H1 (cell line): ENCODE data around the gene PTPN3. TPM values are rescaled to one million over a fixed set of nuclear protein-coding genes. Genes with fewer than 3 reads are reported as not detected.

Experiments used
- CTCF ChIA-PET: fragments of 300-600 bp; sonication (Branson Sonifier 250); formaldehyde crosslinking; loops from one replicate; lab custom pipeline; 2021; ENCODE audit not compliant: partially characterized antibody; lab: Charles Lee
- POLR2A ChIA-PET: fragments of 300-600 bp; sonication (Branson Sonifier 250); formaldehyde crosslinking; loops from one replicate; lab custom pipeline; 2021; ENCODE audit warnings: inconsistent platforms; ENCODE audit not compliant: partially characterized antibody; lab: Charles Lee
- DNase-seq, 2 experiments: peaks; one replicate each; pipeline versions ENCODE4 v3.0.0 to v3.0.0-alpha.2; 2010 to 2022; ENCODE audit warnings: low spot score in 2 of 2, low read depth in 1 of 2, mixed read lengths in 1 of 2
- FAIRE-seq: peaks from 2 replicates; lab custom pipeline; 2011; peaks lifted over from hg19 to GRCh38; lab: Jason Lieb, UNC
- H2AFZ ChIP-seq: 2 replicates; pipeline ENCODE4 v1.8.1; 2012; ENCODE audit warnings: low read length, inconsistent platforms
- H2AK5ac ChIP-seq: 2 replicates; pipeline ENCODE4 v1.6.1; 2013; ENCODE audit warnings: low read depth, low read length
- H2BK120ac ChIP-seq: replicated peaks from 2 replicates; pipeline ENCODE3; 2013; ENCODE audit warnings: low read depth, low read length, inconsistent platforms
- H2BK12ac ChIP-seq: 2 replicates; pipeline ENCODE4 v1.6.1; 2013; ENCODE audit warnings: low read depth, low read length
- H2BK15ac ChIP-seq: 2 replicates; pipeline ENCODE4 v1.6.1; 2013; ENCODE audit warnings: low read length
- H2BK20ac ChIP-seq: 2 replicates; pipeline ENCODE4 v1.6.1; 2013; ENCODE audit warnings: low read length
- H2BK5ac ChIP-seq: 2 replicates; pipeline ENCODE4 v1.6.1; 2013; ENCODE audit warnings: low read depth, low read length
- H3K14ac ChIP-seq: 2 replicates; pipeline ENCODE4 v1.6.1; 2013; ENCODE audit warnings: inconsistent platforms; ENCODE audit not compliant: insufficient read length
- H3K18ac ChIP-seq: 2 replicates; pipeline ENCODE4 v1.6.1; 2013; ENCODE audit warnings: low read length; ENCODE audit errors: extremely low read depth
- H3K23ac ChIP-seq: 2 replicates; pipeline ENCODE4 v1.6.1; 2013; ENCODE audit warnings: inconsistent platforms; ENCODE audit not compliant: insufficient read length
- H3K23me2 ChIP-seq: 2 replicates; pipeline ENCODE4 v1.6.1; 2013; ENCODE audit warnings: low read depth, low read length
- H3K27ac ChIP-seq: 2 replicates; pipeline ENCODE4 v1.6.1; 2011; ENCODE audit warnings: low read depth, low read length, inconsistent platforms
- H3K27me3 ChIP-seq, 4 experiments: replicated peaks in 1 of 4; 1 replicate in 1 of 4; 2 replicates in 3 of 4; pipeline versions ENCODE4 v1.6.1 to v1.8.1; 2011 to 2013; ENCODE audit warnings: low read length in 3 of 4, mild to moderate bottlenecking in 3 of 4, inconsistent platforms in 2 of 4, mixed read lengths in 2 of 4, moderate library complexity in 1 of 4; ENCODE audit not compliant: control insufficient read depth in 3 of 4, insufficient read depth in 3 of 4; ENCODE audit errors: extremely low read depth in 1 of 4
- H3K36me3 ChIP-seq, 4 experiments: 2 replicates each; pipeline versions ENCODE4 v1.6.1 to v1.8.1; 2011 to 2013; ENCODE audit warnings: mild to moderate bottlenecking in 4 of 4, low read length in 3 of 4, moderate library complexity in 2 of 4, control low read depth in 1 of 4, inconsistent platforms in 1 of 4; ENCODE audit not compliant: insufficient read depth in 4 of 4, control insufficient read depth in 2 of 4
- H3K4ac ChIP-seq: replicated peaks from 2 replicates; pipeline ENCODE3; 2013; ENCODE audit warnings: low read length, low read depth, mixed read lengths, inconsistent platforms; ENCODE audit not compliant: insufficient read length
- H3K4me1 ChIP-seq, 4 experiments: replicated peaks in 1 of 4; 1 replicate in 1 of 4; 2 replicates in 3 of 4; pipeline versions ENCODE4 v1.6.1 to v1.8.1; 2011 to 2013; ENCODE audit warnings: low read length in 3 of 4, inconsistent platforms in 2 of 4, mixed read lengths in 1 of 4; ENCODE audit not compliant: insufficient read depth in 4 of 4, control insufficient read depth in 3 of 4
- H3K4me2 ChIP-seq, 2 experiments: 2 replicates each; pipeline versions ENCODE4 v1.6.1 to v1.8.1; 2011 to 2013; ENCODE audit warnings: low read depth in 2 of 2, low read length in 2 of 2, control low read depth in 1 of 2, inconsistent platforms in 1 of 2, mild to moderate bottlenecking in 1 of 2; ENCODE audit not compliant: insufficient read depth in 1 of 2
- H3K4me3 ChIP-seq, 4 experiments: fragments of 200-600, 300-600 bp in 1 of 4; sonication (generic), shearing (Covaris generic), sonication (Bioruptor Twin) in 1 of 4; 2 replicates each; pipeline versions ENCODE4 v1.5.1 to v1.8.1; 2011 to 2016; ENCODE audit warnings: low read length in 4 of 4, low read depth in 3 of 4, control low read depth in 2 of 4, inconsistent platforms in 2 of 4, mild to moderate bottlenecking in 2 of 4, mixed read lengths in 1 of 4, moderate library complexity in 1 of 4; ENCODE audit not compliant: insufficient read depth in 2 of 4; ENCODE audit errors: extremely low read depth in 1 of 4
- H3K56ac ChIP-seq: replicated peaks from 2 replicates; pipeline ENCODE3; 2013; ENCODE audit warnings: low read depth, mild to moderate bottlenecking, mixed read lengths, low read length, inconsistent platforms; ENCODE audit not compliant: insufficient read length
- H3K79me1 ChIP-seq: 2 replicates; pipeline ENCODE4 v1.6.1; 2013; ENCODE audit warnings: low read depth, low read length, control low read depth
- H3K79me2 ChIP-seq, 2 experiments: 2 replicates each; pipeline versions ENCODE4 v1.6.1 to v1.8.1; 2012 to 2013; ENCODE audit warnings: low read length in 2 of 2, mild to moderate bottlenecking in 2 of 2, inconsistent platforms in 1 of 2; ENCODE audit not compliant: insufficient read depth in 2 of 2, control insufficient read depth in 1 of 2
- H3K9ac ChIP-seq, 4 experiments: replicated peaks in 1 of 4; 1 replicate in 1 of 4; 2 replicates in 3 of 4; pipeline versions ENCODE4 v1.6.1 to v1.8.1; 2011 to 2013; ENCODE audit warnings: low read depth in 3 of 4, low read length in 3 of 4, control low read depth in 2 of 4, mild to moderate bottlenecking in 2 of 4, moderate library complexity in 2 of 4, inconsistent platforms in 1 of 4; ENCODE audit errors: extremely low read depth in 1 of 4
- H3K9me3 ChIP-seq, 2 experiments: 2 replicates each; pipeline versions ENCODE4 v1.6.1 to v1.8.1; 2012 to 2013; ENCODE audit warnings: mild to moderate bottlenecking in 2 of 2, moderate library complexity in 2 of 2, control low read depth in 1 of 2, inconsistent platforms in 1 of 2, low read depth in 1 of 2, low read length in 1 of 2, mixed read lengths in 1 of 2; ENCODE audit not compliant: insufficient read depth in 2 of 2
- H4K20me1 ChIP-seq, 2 experiments: replicated peaks in 1 of 2; 2 replicates each; pipeline versions ENCODE3 to v1.8.1; 2011 to 2013; ENCODE audit warnings: inconsistent platforms in 2 of 2, low read length in 2 of 2, mild to moderate bottlenecking in 1 of 2; ENCODE audit not compliant: insufficient read depth in 2 of 2, control insufficient read depth in 1 of 2
- H4K5ac ChIP-seq: 2 replicates; pipeline ENCODE4 v1.6.1; 2013; ENCODE audit warnings: low read length, low read depth, mixed read lengths, inconsistent platforms; ENCODE audit not compliant: insufficient read length
- H4K8ac ChIP-seq: 2 replicates; pipeline ENCODE4 v1.8.0; 2013; ENCODE audit warnings: mild to moderate bottlenecking, moderate library complexity, low read length, inconsistent platforms; ENCODE audit not compliant: insufficient read depth; ENCODE audit errors: extremely low read depth
- H4K91ac ChIP-seq: replicated peaks from 2 replicates; pipeline ENCODE3; 2013; ENCODE audit warnings: low read length, mixed read lengths, inconsistent platforms; ENCODE audit not compliant: insufficient read length
- BCL11A ChIP-seq, 2 experiments: IDR thresholded peaks; one replicate each; pipeline ENCODE4 v1.6.1; 2011; ENCODE audit warnings: low read depth in 2 of 2, low read length in 2 of 2, mild to moderate bottlenecking in 2 of 2
- TBP ChIP-seq: IDR thresholded peaks from 2 replicates; pipeline ENCODE4 v1.6.1; 2011; ENCODE audit warnings: low read depth, low read length, improper control_type of control experiment
- WGBS, 2 experiments: shearing (Covaris generic) in 1 of 2; methylation state at CpG; one replicate each; pipeline versions ENCODE4 v1.1.6 to v1.1.7; 2013 to 2015; ENCODE audit warnings: low lambda C conversion rate in 2 of 2, mixed read lengths in 2 of 2, inconsistent platforms in 1 of 2, low coverage in 1 of 2, missing lambda C conversion rate in 1 of 2; ENCODE audit not compliant: insufficient replicate concordance in 2 of 2, insufficient coverage in 1 of 2, insufficient read length in 1 of 2; ENCODE audit errors: extremely low coverage in 1 of 2, missing lambda C conversion rate in 1 of 2; 5-methylcytosine and 5-hydroxymethylcytosine counted together
- polyA plus RNA-seq, 7 experiments: library from polyadenylated mRNA; depleted of rRNA in 3 of 7; stranded (reverse) in 5 of 7; unstranded in 2 of 7; fragments of >200 nt in 5 of 7; fragments of 200-250 nt in 2 of 7; gene quantifications; 1 replicate in 5 of 7; 2 replicates in 1 of 7; 4 replicates in 1 of 7; pipeline versions ENCODE4 v1.2.1 to v1.2.3, GENCODE V29; 2011 to 2013; ENCODE audit warnings: missing spikeins in 2 of 7, mixed read lengths in 2 of 7
- total RNA-seq: library from RNA; stranded (reverse); fragmentation: NEBNext Ultra II Directional; extraction: Animal tissue kit (Norgen Biotek cat#: 25700); gene quantifications from 2 replicates; pipeline ENCODE4 v1.2.1, GENCODE V29; 2021

PTPN3 gene
- total and polyA plus RNA-seq, 2 of the 8 experiments (the other 6 are each of a cell fraction or from before 2014, with no cell fraction given), result 2.9 to 3.7 TPM

DNA sequence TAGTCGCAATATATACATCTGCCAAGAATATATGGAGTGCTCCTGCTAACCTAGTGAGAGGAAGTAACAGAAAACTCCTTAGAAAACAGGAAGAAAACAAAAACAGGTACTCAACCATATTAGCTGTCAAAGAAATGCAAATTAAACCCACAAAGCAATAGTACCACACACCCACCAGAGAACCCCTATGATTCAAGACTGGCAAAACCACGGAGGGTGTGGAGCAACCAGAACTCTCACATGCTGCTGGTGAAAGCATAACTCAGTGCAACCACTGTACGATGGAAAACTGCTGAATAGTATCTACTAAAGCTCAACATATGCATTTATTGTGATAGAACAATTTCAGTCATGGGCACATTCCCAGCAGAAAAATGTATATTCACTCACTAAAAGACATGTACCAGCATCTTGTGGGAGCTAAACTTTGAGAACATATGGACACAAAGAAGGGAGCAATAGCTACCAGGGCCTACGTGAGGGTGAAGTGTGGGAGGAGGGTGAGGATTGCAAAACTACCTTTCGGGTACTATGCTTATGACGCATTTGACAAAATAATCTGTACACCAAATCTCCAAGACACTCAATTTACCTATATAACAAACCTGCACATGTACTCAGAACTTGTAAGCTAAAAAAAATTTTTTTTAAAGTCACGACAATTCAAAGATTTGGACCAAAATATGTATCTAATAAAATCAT, 34.0 kb downstream of the PTPN3 start:
- no peak overlapping the region for H3K14ac ChIP-seq
- no peaks in the 10 kb centered on the region for H4K20me1 ChIP-seq
- no peaks in the 10 kb centered on the region for H3K27me3 ChIP-seq
- WGBS, 2 experiments, result 87% methylated on average over 7 of the region's 7 CpGs; no CpG with 5 or more reads in 1 of the 2 experiments
- no peak overlapping the region for H3K9ac ChIP-seq
- no peaks in the 10 kb centered on the region for H3K36me3 ChIP-seq
- H2BK5ac ChIP-seq, result no peak overlapping the region
- no peak overlapping the region for H3K56ac ChIP-seq
- H3K79me2 ChIP-seq, result no peaks in the 10 kb centered on the region
- no peak overlapping the region for H3K4me2 ChIP-seq
- H2BK120ac ChIP-seq, result no peak overlapping the region
- no peak for TF ChIP-seq TBP
- no peak for TF ChIP-seq BCL11A (IDR thresholded peaks at IDR 0.05; ENCODE audit: low read depth in 2 of 2, low read length in 2 of 2)
- no peak overlapping the region for H2AFZ ChIP-seq
- H3K23me2 ChIP-seq, result no peaks in the 10 kb centered on the region
- no peak overlapping the region for H3K18ac ChIP-seq
- H2BK15ac ChIP-seq, result no peak overlapping the region
- no peak overlapping the region for H2BK20ac ChIP-seq
- DNase-seq (no peak), FAIRE-seq (no peak)
- H3K4me3 ChIP-seq, result no peak overlapping the region
- no peak overlapping the region for H4K91ac ChIP-seq
- no peak overlapping the region for H4K8ac ChIP-seq
- H3K4me1 ChIP-seq, result no peaks in the 10 kb centered on the region
- no peak overlapping the region for H3K27ac ChIP-seq
- H4K5ac ChIP-seq, result no peak overlapping the region
- H2AK5ac ChIP-seq, result no peak overlapping the region
- no peak overlapping the region for H3K4ac ChIP-seq
- H2BK12ac ChIP-seq, result no peak overlapping the region
- H3K79me1 ChIP-seq, result no peaks in the 10 kb centered on the region
- ChIA-PET POLR2A (no interaction called here), CTCF (interaction anchor here (0.7 to 8.8 kb wide), 7 partner anchors 10 to 54 kb away, joined by 3 to 236 read pairs (median 5); no protein-coding TSS in a partner anchor)
- no peak overlapping the region for H3K23ac ChIP-seq
- H3K9me3 ChIP-seq, result no peaks in the 10 kb centered on the region
